ENCODE measurements around the gene RER1.

GRCh38 chr1:2418791-2419320 is 27.2 kb downstream of the RER1 start:
- TF ChIP-seq CTCF (IDR thresholded peaks at IDR 0.05; ENCODE audit: borderline replicate concordance, extremely low read depth, low read length, poor library complexity, severe bottlenecking) = no peak
- no peak for TF ChIP-seq EZH2 (IDR thresholded peaks at IDR 0.05; ENCODE audit: borderline replicate concordance, low read depth, low read length, severe bottlenecking)
